CD4-positive, CD25-positive, alpha-beta regulatory T cell (primary cell): ENCODE measurements around the gene FBXW11. TPM values are rescaled to one million over a fixed set of nuclear protein-coding genes. Genes with fewer than 3 reads are reported as not detected.
A peak's percentile ranks its signal among the peaks of the same experiment; 100 is the strongest.

Source experiments
- ATAC-seq, 2 donors: fragments of 150-1000 bp; cut with Tn5 transposase; one replicate each; pipeline ENCODE4 v1.10.0; 2021; ENCODE audit warnings: low read depth in 2 of 2, moderate number of reproducible peaks in 2 of 2, moderate library complexity in 1 of 2
- DNase-seq, 3 donors: peaks; one replicate each; pipeline versions ENCODE4 v3.0.0 to v3.0.0-alpha.2; 2012 to 2022; ENCODE audit warnings: mixed read lengths in 1 of 3
- H3K27ac ChIP-seq: one replicate; pipeline ENCODE4 v1.7.0; 2013; ENCODE audit warnings: mild to moderate bottlenecking, low read length; ENCODE audit not compliant: insufficient read depth, poor library complexity, severe bottlenecking
- H3K27me3 ChIP-seq: one replicate; pipeline ENCODE4 v1.7.0; 2013; ENCODE audit warnings: low read length; ENCODE audit not compliant: control insufficient read depth, insufficient read depth
- H3K36me3 ChIP-seq: one replicate; pipeline ENCODE4 v1.7.0; 2013; ENCODE audit warnings: mild to moderate bottlenecking, low read length, moderate library complexity; ENCODE audit not compliant: control insufficient read depth, insufficient read depth
- H3K4me1 ChIP-seq: 2 replicates; pipeline ENCODE4 v1.7.0; 2013; ENCODE audit warnings: mild to moderate bottlenecking, low read length; ENCODE audit not compliant: insufficient read depth, control insufficient read depth, poor library complexity, severe bottlenecking
- H3K4me3 ChIP-seq: one replicate; pipeline ENCODE4 v1.7.0; 2013; ENCODE audit warnings: low read depth, mild to moderate bottlenecking, low read length, moderate library complexity
- H3K9me3 ChIP-seq, 2 experiments: 1 replicate in 1 of 2; 2 replicates in 1 of 2; pipeline ENCODE4 v1.7.0; 2013; ENCODE audit warnings: low read length in 2 of 2, mild to moderate bottlenecking in 1 of 2, moderate library complexity in 1 of 2; ENCODE audit not compliant: control insufficient read depth in 2 of 2
- H3K27ac Mint-ChIP-seq, 3 donors: one replicate each; pipeline ENCODE4 v1.8.0; 2020 to 2022; ENCODE audit warnings: mild to moderate bottlenecking in 3 of 3, mixed read lengths in 3 of 3, moderate library complexity in 2 of 3
- H3K27me3 Mint-ChIP-seq: one replicate; pipeline ENCODE4 v1.8.0; 2022; ENCODE audit warnings: mild to moderate bottlenecking, mixed read lengths
- H3K36me3 Mint-ChIP-seq: one replicate; pipeline ENCODE4 v1.8.0; 2020; ENCODE audit warnings: mixed read lengths
- H3K4me1 Mint-ChIP-seq, 4 donors: one replicate each; pipeline ENCODE4 v1.8.0; 2020 to 2022; ENCODE audit warnings: mixed read lengths in 4 of 4, mild to moderate bottlenecking in 1 of 4
- H3K4me3 Mint-ChIP-seq, 4 donors: one replicate each; pipeline ENCODE4 v1.8.0; 2020 to 2022; ENCODE audit warnings: mild to moderate bottlenecking in 4 of 4, mixed read lengths in 4 of 4, moderate library complexity in 3 of 4
- H3K9me3 Mint-ChIP-seq, 7 donors: one replicate each; pipeline ENCODE4 v1.8.0; 2020 to 2022; ENCODE audit warnings: mixed read lengths in 7 of 7, mild to moderate bottlenecking in 3 of 7, moderate library complexity in 2 of 7
- polyA plus RNA-seq, 4 donors: library from polyadenylated mRNA; unstranded; fragments of 300-500 nt; fragmentation: Illumina TruSeq; gene quantifications; one replicate each; pipeline ENCODE4 v1.2.3, GENCODE V29; 2021
- total RNA-seq: library from RNA; stranded (reverse); gene quantifications from one replicate; pipeline ENCODE4 v1.2.3, GENCODE V29; 2022

FBXW11 gene
- total RNA-seq, result 40.7 TPM
- 10 to 100 TPM; 20.6 to 26.0 (median 24.9) TPM for polyA plus RNA-seq

- H3K27ac Mint-ChIP-seq, result peak within 1 kb of the TSS; percentile 97 to 99 (median 99)
- DNase-seq (peak; percentile 94 to 97 (median 94)), ATAC-seq (peak; percentile 88 to 90)
- H3K9me3 ChIP-seq, result no peaks in the 10 kb centered on the region
- H3K36me3 ChIP-seq, result no peaks in the 10 kb centered on the region
- H3K4me3 ChIP-seq, result peak within 1 kb of the TSS; percentile 98
- H3K4me1 ChIP-seq, result peaks cover 50% of the 10 kb centered on the region
- H3K4me3 Mint-ChIP-seq, result peak within 1 kb of the TSS; percentile 95 to 100 (median 96)
- no peaks in the 10 kb centered on the region for H3K9me3 Mint-ChIP-seq
- no peaks in the 10 kb centered on the region for H3K36me3 Mint-ChIP-seq
- peaks cover 29 to 67% (median 50%) of the 10 kb centered on the region in 4 donors for H3K4me1 Mint-ChIP-seq
- H3K27ac ChIP-seq, result peak within 1 kb of the TSS; percentile 95
- H3K27me3 ChIP-seq, result no peaks in the 10 kb centered on the region
- H3K27me3 Mint-ChIP-seq, result peaks cover 4% of the 10 kb centered on the region
These were observed at the start of gene FBXW11 for GRCh38 chr5:172006321-172007174. FBXW11 (minus strand) TSS chr5:172006638; CDS start chr5:172006502, 136 bp downstream.

GRCh38 chr5:172055996-172056395 is 49.6 kb upstream of the FBXW11 start:
- H3K36me3 Mint-ChIP-seq, result peaks cover 54% of the 10 kb centered on the region
- no peaks in the 10 kb centered on the region for H3K27me3 Mint-ChIP-seq
- no peak for ATAC-seq
- peak overlapping the region; percentile 57 to 83 (median 62) for H3K27ac Mint-ChIP-seq
- H3K4me1 Mint-ChIP-seq, result peaks cover 6 to 16% (median 9%) of the 10 kb centered on the region in 4 donors
- H3K27ac ChIP-seq, result no peak overlapping the region
- DNase-seq, result no peak
- no peaks in the 10 kb centered on the region for H3K4me1 ChIP-seq
- peak overlapping the region in 1 of 4 donors; percentile 60 for H3K4me3 Mint-ChIP-seq
- no peaks in the 10 kb centered on the region for H3K27me3 ChIP-seq
- no peaks in the 10 kb centered on the region for H3K9me3 ChIP-seq
- peaks cover 0 to 2% (median 0%) of the 10 kb centered on the region in 7 donors for H3K9me3 Mint-ChIP-seq
- H3K36me3 ChIP-seq, result peaks cover 93% of the 10 kb centered on the region
- H3K4me3 ChIP-seq, result no peak overlapping the region

- Histone ChIP-seq H3K4me3 (no peak overlapping the region), H3K36me3 (peaks cover 92% of the 10 kb centered on the region), H3K4me1 (no peaks in the 10 kb centered on the region), H3K27ac (no peak overlapping the region), H3K9me3 (no peaks in the 10 kb centered on the region), H3K27me3 (no peaks in the 10 kb centered on the region)
- ATAC-seq (no peak), DNase-seq (no peak)
- Mint-ChIP-seq H3K4me3 (no peak overlapping the region), H3K27me3 (no peaks in the 10 kb centered on the region), H3K36me3 (peaks cover 52% of the 10 kb centered on the region), H3K27ac (peak overlapping the region in 1 of 3 donors; percentile 83), H3K9me3 (no peaks in the 10 kb centered on the region), H3K4me1 (peaks cover 3 to 16% (median 6%) of the 10 kb centered on the region in 4 donors)
These were observed 49.0 kb upstream of the FBXW11 start for GRCh38 chr5:172055421-172055820.

- peaks cover 45% of the 10 kb centered on the region for H3K36me3 Mint-ChIP-seq
- Histone ChIP-seq H3K36me3 (peaks cover 92% of the 10 kb centered on the region), H3K27ac (no peak overlapping the region), H3K9me3 (no peaks in the 10 kb centered on the region), H3K27me3 (no peaks in the 10 kb centered on the region), H3K4me1 (no peaks in the 10 kb centered on the region), H3K4me3 (no peak overlapping the region)
- H3K4me1 Mint-ChIP-seq, result peaks cover 2 to 14% (median 4%) of the 10 kb centered on the region in 4 donors
- H3K9me3 Mint-ChIP-seq, result no peaks in the 10 kb centered on the region
- DNase-seq, result no peak
- no peak overlapping the region for H3K4me3 Mint-ChIP-seq
- H3K27ac Mint-ChIP-seq, result no peak overlapping the region
- no peaks in the 10 kb centered on the region for H3K27me3 Mint-ChIP-seq
- no peak for ATAC-seq
These were observed 48.2 kb upstream of the FBXW11 start for GRCh38 chr5:172054611-172055153.

GRCh38 chr5:172052450-172053236 is 46.2 kb upstream of the FBXW11 start:
- Histone ChIP-seq H3K4me3 (no peak overlapping the region), H3K27ac (no peak overlapping the region), H3K4me1 (no peaks in the 10 kb centered on the region), H3K36me3 (peaks cover 95% of the 10 kb centered on the region), H3K27me3 (no peaks in the 10 kb centered on the region), H3K9me3 (no peaks in the 10 kb centered on the region)
- H3K27me3 Mint-ChIP-seq, result no peaks in the 10 kb centered on the region
- peaks cover 0 to 5% (median 0%) of the 10 kb centered on the region in 7 donors for H3K9me3 Mint-ChIP-seq
- DNase-seq, result no peak
- H3K36me3 Mint-ChIP-seq, result peaks cover 44% of the 10 kb centered on the region
- peaks cover 0 to 12% (median 5%) of the 10 kb centered on the region in 4 donors for H3K4me1 Mint-ChIP-seq
- no peak overlapping the region for H3K4me3 Mint-ChIP-seq
- no peak for ATAC-seq
- H3K27ac Mint-ChIP-seq, result no peak overlapping the region

- H3K27ac Mint-ChIP-seq, result peak overlapping the region; percentile 47 to 87 (median 75)
- no peaks in the 10 kb centered on the region for H3K27me3 Mint-ChIP-seq
- H3K4me3 ChIP-seq, result no peak overlapping the region
- H3K9me3 ChIP-seq, result no peaks in the 10 kb centered on the region
- H3K27me3 ChIP-seq, result no peaks in the 10 kb centered on the region
- H3K27ac ChIP-seq, result no peak overlapping the region
- ATAC-seq (no peak), DNase-seq (no peak)
- H3K4me1 Mint-ChIP-seq, result peaks cover 0 to 12% (median 2%) of the 10 kb centered on the region in 4 donors
- no peaks in the 10 kb centered on the region for H3K4me1 ChIP-seq
- peaks cover 96% of the 10 kb centered on the region for H3K36me3 ChIP-seq
- peaks cover 36% of the 10 kb centered on the region for H3K36me3 Mint-ChIP-seq
- no peak overlapping the region for H3K4me3 Mint-ChIP-seq
- peaks cover 0 to 5% (median 0%) of the 10 kb centered on the region in 7 donors for H3K9me3 Mint-ChIP-seq
These were observed 45.4 kb upstream of the FBXW11 start for GRCh38 chr5:172051643-172052339.

GRCh38 chr5:172050080-172050479 is 43.6 kb upstream of the FBXW11 start:
- peaks cover 0 to 5% (median 0%) of the 10 kb centered on the region in 7 donors for H3K9me3 Mint-ChIP-seq
- Histone ChIP-seq H3K4me3 (no peak overlapping the region), H3K27ac (no peak overlapping the region), H3K9me3 (no peaks in the 10 kb centered on the region), H3K4me1 (no peaks in the 10 kb centered on the region), H3K27me3 (no peaks in the 10 kb centered on the region), H3K36me3 (peaks cover 96% of the 10 kb centered on the region)
- no peak overlapping the region for H3K4me3 Mint-ChIP-seq
- peaks cover 0 to 8% (median 3%) of the 10 kb centered on the region in 4 donors for H3K4me1 Mint-ChIP-seq
- ATAC-seq (no peak), DNase-seq (no peak)
- no peaks in the 10 kb centered on the region for H3K27me3 Mint-ChIP-seq
- no peak overlapping the region for H3K27ac Mint-ChIP-seq
- peaks cover 30% of the 10 kb centered on the region for H3K36me3 Mint-ChIP-seq
